ENCODE measurements around the gene WDR77.

DNA sequence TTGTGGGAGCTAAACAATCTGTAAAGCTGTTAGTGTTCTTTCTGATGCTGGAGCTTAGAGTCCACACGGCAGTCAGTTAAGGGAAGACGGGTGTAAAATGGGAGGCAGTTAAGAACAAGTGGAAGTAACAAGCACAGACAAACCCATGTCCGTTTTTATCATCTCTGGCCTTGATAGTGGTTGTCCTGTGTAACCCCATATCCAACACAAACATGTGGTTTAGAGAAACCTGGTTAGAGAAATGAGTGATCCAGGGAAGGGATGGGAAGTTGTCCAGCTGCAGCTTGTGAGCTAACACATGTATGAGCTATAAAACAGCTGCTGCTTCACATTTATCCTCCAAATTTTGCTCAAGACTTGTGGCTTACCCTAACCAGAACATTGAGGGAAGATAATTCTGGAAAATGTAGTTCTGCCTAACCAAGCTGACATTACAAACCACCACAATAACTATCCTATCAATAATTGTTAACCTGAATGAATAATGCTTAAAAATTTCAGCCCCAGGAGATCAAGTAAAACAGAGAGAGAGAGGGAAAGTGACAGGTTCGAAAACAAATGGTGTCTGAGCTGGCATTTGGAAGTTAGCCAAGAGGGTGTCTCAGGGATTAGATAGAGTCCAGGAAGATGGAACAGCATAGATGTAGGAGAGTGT lies 14.1 kb upstream of the WDR77 start:
- TF ChIP-seq, protein P1, sequence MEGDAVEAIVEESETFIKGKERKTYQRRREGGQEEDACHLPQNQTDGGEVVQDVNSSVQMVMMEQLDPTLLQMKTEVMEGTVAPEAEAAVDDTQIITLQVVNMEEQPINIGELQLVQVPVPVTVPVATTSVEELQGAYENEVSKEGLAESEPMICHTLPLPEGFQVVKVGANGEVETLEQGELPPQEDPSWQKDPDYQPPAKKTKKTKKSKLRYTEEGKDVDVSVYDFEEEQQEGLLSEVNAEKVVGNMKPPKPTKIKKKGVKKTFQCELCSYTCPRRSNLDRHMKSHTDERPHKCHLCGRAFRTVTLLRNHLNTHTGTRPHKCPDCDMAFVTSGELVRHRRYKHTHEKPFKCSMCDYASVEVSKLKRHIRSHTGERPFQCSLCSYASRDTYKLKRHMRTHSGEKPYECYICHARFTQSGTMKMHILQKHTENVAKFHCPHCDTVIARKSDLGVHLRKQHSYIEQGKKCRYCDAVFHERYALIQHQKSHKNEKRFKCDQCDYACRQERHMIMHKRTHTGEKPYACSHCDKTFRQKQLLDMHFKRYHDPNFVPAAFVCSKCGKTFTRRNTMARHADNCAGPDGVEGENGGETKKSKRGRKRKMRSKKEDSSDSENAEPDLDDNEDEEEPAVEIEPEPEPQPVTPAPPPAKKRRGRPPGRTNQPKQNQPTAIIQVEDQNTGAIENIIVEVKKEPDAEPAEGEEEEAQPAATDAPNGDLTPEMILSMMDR (IDR thresholded peaks at IDR 0.05; ENCODE audit: insufficient read depth, low read length, poor library complexity, severe bottlenecking): no peak
- no peak for TF ChIP-seq EZH2phosphoT487 (conservative IDR thresholded peaks at IDR 0.05; ENCODE audit: low read length)
